HUES48 (cell line): ENCODE data around the gene CYP27A1.

Experiments used
- H3K27ac ChIP-seq: one replicate; pipeline ENCODE4 v1.7.0; 2013; ENCODE audit warnings: low read depth, low read length, inconsistent platforms
- H3K27me3 ChIP-seq: 2 replicates; pipeline ENCODE4 v1.6.1; 2013; ENCODE audit warnings: mild to moderate bottlenecking, low read length; ENCODE audit not compliant: control insufficient read depth, insufficient read depth
- H3K36me3 ChIP-seq: 2 replicates; pipeline ENCODE4 v1.6.1; 2013; ENCODE audit warnings: low read length; ENCODE audit not compliant: control insufficient read depth, insufficient read depth
- H3K4me1 ChIP-seq: 2 replicates; pipeline ENCODE4 v1.6.1; 2013; ENCODE audit warnings: mild to moderate bottlenecking, low read length; ENCODE audit not compliant: control insufficient read depth, insufficient read depth
- H3K4me3 ChIP-seq: 2 replicates; pipeline ENCODE4 v1.5.1; 2013; ENCODE audit warnings: mild to moderate bottlenecking, low read depth, low read length
- H3K9ac ChIP-seq: 2 replicates; pipeline ENCODE4 v1.6.1; 2013; ENCODE audit warnings: mild to moderate bottlenecking, low read depth, low read length, moderate library complexity
- H3K9me3 ChIP-seq: 2 replicates; pipeline ENCODE4 v1.6.1; 2013; ENCODE audit warnings: low read length; ENCODE audit not compliant: control insufficient read depth, insufficient read depth

Gene CYP27A1

DNA sequence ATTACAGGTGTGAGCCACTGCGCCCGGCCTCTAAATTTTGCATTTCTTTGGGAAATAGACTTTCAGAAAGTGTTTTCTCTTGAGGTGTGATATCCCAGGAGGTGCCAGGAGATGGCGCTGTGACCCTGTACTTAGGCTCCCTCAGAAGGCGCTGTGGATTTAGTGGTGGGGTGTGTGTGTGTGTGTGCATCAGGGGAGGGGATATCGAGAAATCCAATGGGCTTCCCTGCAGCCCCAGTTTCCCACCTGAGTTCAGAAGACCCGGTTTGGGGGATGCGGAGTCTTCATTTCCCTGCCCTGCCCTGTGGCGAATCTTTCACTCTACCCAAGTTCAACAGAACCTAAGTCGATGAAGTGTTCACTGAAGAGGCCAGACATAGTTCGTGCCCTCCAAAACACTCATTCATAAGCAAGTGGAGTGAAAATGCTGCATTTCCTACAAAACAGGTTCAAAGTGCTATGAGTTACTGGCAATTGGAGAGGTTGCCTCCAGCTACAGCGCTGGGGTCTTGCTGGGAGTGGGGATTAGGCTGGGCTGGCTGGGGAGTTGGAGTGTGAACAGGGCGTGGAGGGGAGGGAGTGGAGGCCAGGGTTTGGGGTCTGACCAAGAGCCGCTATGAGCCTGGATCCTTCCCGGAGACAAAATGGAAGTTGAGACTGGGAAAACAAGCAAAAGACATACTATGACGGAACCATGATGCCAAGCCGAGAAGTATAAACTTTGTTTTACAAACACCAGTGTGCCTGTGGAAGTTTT is 71.1 kb downstream of the CYP27A1 start:
- no peak overlapping the region for H3K4me3 ChIP-seq
- no peak overlapping the region for H3K27ac ChIP-seq
- no peak overlapping the region for H3K9ac ChIP-seq
- H3K36me3 ChIP-seq = no peaks in the 10 kb centered on the region
- peaks cover 55% of the 10 kb centered on the region for H3K27me3 ChIP-seq
- peaks cover 23% of the 10 kb centered on the region for H3K4me1 ChIP-seq
- H3K9me3 ChIP-seq = no peaks in the 10 kb centered on the region

- H3K9ac ChIP-seq = no peak overlapping the region
- H3K36me3 ChIP-seq = no peaks in the 10 kb centered on the region
- peaks cover 23% of the 10 kb centered on the region for H3K4me1 ChIP-seq
- no peaks in the 10 kb centered on the region for H3K9me3 ChIP-seq
- H3K27ac ChIP-seq = no peak overlapping the region
- H3K27me3 ChIP-seq = peaks cover 62% of the 10 kb centered on the region
- no peak overlapping the region for H3K4me3 ChIP-seq
Measured at GRCh38 chr2:218853766-218854165, 71.8 kb downstream of the CYP27A1 start.

DNA sequence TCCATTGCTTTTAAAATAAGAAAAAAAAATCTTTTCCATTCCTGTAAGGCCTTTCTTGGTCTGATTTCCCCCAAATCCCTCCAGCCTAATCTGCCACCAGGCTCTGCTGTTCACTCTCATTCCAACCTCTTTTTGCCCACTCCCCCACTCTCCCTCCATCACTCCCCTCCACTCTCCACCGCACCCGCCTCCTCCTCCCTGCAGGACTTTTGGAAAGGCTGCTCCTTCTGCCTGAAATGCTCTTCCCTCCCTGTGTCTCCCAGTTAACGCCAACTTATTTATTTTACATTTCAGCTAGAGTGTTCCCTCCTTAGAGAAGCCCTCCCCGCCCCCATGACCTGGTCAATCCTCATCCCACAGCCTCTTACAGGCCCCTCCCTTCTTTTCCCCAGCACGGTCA is 72.9 kb downstream of the CYP27A1 start:
- no peaks in the 10 kb centered on the region for H3K36me3 ChIP-seq
- peaks cover 23% of the 10 kb centered on the region for H3K4me1 ChIP-seq
- no peak overlapping the region for H3K9ac ChIP-seq
- H3K27me3 ChIP-seq = peaks cover 72% of the 10 kb centered on the region
- no peak overlapping the region for H3K27ac ChIP-seq
- H3K4me3 ChIP-seq = no peak overlapping the region
- H3K9me3 ChIP-seq = no peaks in the 10 kb centered on the region

DNA sequence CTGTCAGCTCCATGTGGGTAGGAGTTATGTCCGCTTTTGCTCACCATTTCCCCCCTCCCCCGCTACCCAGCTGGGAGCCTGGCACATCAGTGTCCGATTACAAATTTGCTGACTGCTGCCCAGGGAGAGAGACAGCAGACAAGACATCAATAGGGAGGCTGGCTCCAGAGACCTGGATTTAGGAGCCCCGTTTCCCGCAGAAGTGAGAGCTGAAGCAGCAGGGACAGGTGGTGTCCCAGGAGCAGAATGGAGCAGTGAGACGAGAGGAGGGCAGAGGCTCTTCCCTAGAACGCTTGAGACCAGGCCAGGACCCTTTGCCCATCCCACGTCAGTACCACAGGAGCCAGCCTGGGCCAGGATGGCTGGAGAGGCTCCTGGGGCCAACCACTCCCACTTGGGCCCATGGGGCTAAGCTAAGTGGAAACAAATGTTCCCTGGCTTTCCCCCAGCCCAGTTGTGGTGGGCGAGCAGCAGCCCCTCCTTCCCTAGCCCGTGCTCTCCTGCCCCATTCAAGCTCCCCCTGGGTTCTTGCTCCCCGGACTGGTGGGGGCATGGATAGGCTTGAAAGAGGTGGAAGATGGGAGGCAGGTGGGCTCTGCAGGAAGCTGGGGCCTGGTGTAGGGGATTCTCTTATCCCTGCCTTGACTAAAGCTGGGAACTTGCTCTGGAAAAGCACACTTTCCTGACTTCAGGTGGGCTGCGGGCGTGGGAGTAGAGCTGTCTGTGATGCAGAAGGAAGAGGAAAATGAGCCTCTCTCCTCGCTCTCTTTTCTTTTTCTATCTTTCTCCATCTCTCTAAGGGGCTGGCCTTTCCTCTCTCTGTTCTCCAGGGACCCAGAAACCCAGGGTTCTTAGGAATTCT is 73.6 kb downstream of the CYP27A1 start:
- Histone ChIP-seq H3K9me3 (no peaks in the 10 kb centered on the region), H3K27ac (no peak overlapping the region), H3K9ac (no peak overlapping the region), H3K4me3 (no peak overlapping the region), H3K4me1 (peaks cover 29% of the 10 kb centered on the region), H3K27me3 (peaks cover 79% of the 10 kb centered on the region), H3K36me3 (no peaks in the 10 kb centered on the region)

DNA sequence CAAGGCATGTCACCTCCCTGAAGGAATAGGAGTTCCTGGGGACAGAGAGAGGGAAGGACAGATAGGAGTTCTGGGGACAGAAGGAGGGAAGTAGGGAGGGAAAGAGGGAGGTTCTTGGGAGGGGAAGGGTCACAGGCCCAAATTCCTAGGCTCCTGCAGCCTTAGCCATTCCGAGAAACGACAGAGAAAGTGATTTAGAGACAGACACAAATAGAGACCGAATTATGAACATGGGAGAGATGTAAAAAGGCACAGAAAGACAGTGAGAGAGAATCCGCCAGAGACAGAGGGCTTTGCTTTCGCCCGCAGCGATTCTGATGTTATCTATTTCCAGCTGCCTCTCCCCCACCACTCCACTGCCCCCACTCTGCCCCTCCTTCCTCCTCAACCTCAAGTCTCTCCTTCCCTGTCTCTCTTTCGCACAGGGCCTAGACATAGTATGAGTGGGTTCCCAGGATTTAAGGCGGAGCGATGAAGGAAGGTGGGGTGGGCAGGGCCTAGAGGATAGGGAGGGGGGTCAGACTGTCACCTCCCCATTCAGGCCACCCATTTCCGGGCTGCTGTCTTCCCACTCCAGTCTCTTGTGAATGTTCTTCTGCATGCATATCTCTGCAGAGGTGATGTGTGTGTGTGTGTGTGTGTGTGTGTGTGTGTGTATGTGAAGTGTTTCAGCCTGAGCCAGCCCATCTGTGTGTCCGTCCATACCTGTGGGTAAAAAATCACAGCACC is 74.4 kb downstream of the CYP27A1 start:
- Histone ChIP-seq H3K27ac (no peak overlapping the region), H3K9me3 (no peaks in the 10 kb centered on the region), H3K36me3 (no peaks in the 10 kb centered on the region), H3K4me1 (peaks cover 33% of the 10 kb centered on the region), H3K9ac (no peak overlapping the region), H3K4me3 (no peak overlapping the region), H3K27me3 (peaks cover 86% of the 10 kb centered on the region)

DNA sequence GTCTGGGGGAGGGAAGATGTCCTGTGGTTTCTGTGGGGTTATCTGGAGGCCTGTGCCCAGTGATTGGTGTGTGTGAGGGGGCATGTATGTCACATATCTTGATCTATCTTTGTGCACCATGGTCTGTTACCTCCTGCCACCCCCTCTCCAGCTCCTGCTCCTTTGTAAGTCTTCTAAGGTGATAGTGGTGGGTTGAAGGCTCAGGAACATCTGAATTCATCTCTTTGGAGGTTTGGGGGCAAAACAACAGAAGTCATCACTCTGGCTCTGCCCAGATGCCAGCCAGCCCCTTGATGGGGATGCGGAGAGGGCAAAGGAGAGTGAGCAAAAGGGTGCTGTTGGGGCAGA is 74.9 kb downstream of the CYP27A1 start:
- Histone ChIP-seq H3K9me3 (no peaks in the 10 kb centered on the region), H3K27ac (no peak overlapping the region), H3K9ac (no peak overlapping the region), H3K4me3 (no peak overlapping the region), H3K27me3 (peaks cover 91% of the 10 kb centered on the region), H3K36me3 (no peaks in the 10 kb centered on the region), H3K4me1 (peaks cover 33% of the 10 kb centered on the region)

- Histone ChIP-seq H3K27me3 (peaks cover 96% of the 10 kb centered on the region), H3K27ac (no peak overlapping the region)
Measured at GRCh38 chr2:218857371-218858137, 75.6 kb downstream of the CYP27A1 start.

GRCh38 chr2:218858138-218858445 is 76.1 kb downstream of the CYP27A1 start:
- H3K9ac ChIP-seq = no peak overlapping the region
- no peaks in the 10 kb centered on the region for H3K9me3 ChIP-seq
- H3K27ac ChIP-seq = no peak overlapping the region
- peaks cover 33% of the 10 kb centered on the region for H3K4me1 ChIP-seq
- H3K4me3 ChIP-seq = no peak overlapping the region
- H3K27me3 ChIP-seq = peaks cover 99% of the 10 kb centered on the region
- no peaks in the 10 kb centered on the region for H3K36me3 ChIP-seq

More at GRCh38 chr2:218857371-218858137, 75.6 kb downstream of the CYP27A1 start:
- Histone ChIP-seq H3K4me3 (no peak overlapping the region), H3K9me3 (no peaks in the 10 kb centered on the region), H3K36me3 (no peaks in the 10 kb centered on the region), H3K9ac (no peak overlapping the region), H3K4me1 (peaks cover 33% of the 10 kb centered on the region)

DNA sequence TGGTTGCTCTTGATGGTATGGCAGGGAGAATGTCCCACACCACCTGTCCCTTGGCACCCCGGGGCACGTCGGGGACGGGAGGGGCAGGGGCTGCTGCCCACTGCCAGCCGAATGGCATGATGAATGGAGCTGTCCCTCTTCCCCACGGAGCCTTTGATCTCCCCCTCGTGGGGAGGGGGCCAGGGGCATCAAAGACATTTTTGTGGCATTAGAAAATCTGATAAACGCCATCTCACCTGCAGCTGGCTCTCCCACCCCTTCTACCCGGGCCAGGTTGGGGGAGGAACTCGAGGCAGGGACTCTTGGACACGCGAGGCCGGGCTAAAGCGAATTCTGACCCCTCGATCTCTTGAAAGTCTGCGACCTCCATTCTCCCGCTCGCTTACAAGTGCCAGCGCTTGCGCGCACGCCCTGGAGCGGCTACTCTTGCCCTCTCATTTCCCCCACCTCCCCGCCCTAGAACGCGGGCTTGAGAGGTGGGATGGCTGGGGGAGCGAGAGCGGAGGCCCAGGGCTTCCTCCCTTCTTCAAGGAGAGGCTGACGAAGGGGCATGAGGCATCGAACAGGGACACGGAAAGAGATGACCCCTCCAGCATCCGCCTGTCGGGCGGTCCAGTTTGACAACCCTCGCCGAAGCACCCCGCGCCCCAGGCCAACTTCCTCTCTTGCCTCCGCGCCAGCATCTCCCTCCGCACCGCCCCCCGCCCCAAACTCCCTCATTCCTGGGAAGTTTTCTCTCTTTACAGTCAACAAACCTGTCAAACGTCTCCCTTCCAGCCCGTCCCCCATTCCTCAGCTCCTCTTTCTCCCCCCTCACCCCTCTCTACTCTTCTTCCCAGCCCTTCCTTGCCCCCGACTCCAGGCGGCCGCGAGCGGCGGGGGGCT is 77.0 kb downstream of the CYP27A1 start:
- H3K9me3 ChIP-seq = no peaks in the 10 kb centered on the region
- H3K27me3 ChIP-seq = peaks cover 99% of the 10 kb centered on the region
- peak overlapping the region; percentile 50 for H3K4me3 ChIP-seq
- peaks cover 30% of the 10 kb centered on the region for H3K4me1 ChIP-seq
- no peak overlapping the region for H3K9ac ChIP-seq
- no peaks in the 10 kb centered on the region for H3K36me3 ChIP-seq
- no peak overlapping the region for H3K27ac ChIP-seq

DNA sequence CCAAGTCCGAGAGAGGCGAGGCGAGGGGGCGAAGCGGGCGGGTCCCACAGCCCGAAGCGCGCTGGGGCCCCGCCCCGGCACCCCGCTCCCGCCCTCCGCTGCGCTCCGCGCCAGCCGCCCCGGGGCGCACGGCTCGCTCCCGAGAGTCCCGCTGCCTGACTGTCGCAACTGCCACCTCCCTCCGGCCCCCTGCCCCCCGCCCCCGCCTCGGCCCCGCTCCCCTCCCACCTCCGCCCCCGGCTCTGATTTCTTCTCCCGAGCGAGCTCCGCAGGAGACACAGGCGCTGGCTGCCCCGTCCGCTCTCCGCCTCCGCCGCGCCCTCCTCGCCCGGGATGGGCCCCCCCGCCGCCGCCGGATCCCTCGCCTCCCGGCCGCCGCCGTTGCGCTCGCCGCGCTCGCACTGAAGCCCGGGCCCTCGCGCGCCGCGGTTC is 77.6 kb downstream of the CYP27A1 start, which contains the start of gene WNT6:
WNT6 (plus strand) TSS at position 250 of the 432 bp plus-strand sequence. CDS start 233 bp downstream, outside the sequence.
- H3K27ac ChIP-seq = no peak within 1 kb of the TSS
- H3K4me1 ChIP-seq = peaks cover 28% of the 10 kb centered on the region
- no peaks in the 10 kb centered on the region for H3K9me3 ChIP-seq
- H3K9ac ChIP-seq = no peak within 1 kb of the TSS
- peak within 1 kb of the TSS; percentile 50 for H3K4me3 ChIP-seq
- H3K27me3 ChIP-seq = peaks cover 99% of the 10 kb centered on the region
- no peaks in the 10 kb centered on the region for H3K36me3 ChIP-seq
